ENCODE data around the gene ZNF649.

DNA sequence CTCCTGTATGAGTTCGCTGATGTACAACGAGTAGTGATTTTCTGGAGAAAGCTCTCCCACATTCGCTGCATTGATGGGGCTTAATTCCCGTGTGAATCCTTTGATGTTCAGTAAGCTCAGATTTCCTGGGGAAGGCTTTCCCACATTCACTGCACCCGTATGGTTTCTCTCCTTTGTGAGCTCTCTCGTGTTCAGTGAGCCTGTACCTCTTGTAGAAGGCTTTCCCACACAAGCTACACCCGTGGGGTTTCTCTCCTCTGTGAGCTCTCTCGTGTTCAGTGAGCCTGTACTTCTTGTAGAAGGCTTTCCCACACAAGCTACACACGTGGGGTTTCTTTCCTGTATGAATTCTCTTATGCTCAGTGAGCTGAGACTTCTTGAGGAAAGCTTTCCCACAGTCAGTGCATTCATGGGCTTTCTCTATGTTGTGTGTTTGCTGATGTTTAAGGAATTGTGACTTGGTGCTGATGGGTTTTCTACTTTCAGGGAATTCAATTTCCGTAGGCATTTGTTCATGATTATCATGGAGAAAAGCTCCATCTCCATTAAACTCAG lies 13.5 kb downstream of the ZNF649 start:
- no peak for TF ChIP-seq POLR2A (IDR thresholded peaks at IDR 0.05)
- TF ChIP-seq, protein P1, sequence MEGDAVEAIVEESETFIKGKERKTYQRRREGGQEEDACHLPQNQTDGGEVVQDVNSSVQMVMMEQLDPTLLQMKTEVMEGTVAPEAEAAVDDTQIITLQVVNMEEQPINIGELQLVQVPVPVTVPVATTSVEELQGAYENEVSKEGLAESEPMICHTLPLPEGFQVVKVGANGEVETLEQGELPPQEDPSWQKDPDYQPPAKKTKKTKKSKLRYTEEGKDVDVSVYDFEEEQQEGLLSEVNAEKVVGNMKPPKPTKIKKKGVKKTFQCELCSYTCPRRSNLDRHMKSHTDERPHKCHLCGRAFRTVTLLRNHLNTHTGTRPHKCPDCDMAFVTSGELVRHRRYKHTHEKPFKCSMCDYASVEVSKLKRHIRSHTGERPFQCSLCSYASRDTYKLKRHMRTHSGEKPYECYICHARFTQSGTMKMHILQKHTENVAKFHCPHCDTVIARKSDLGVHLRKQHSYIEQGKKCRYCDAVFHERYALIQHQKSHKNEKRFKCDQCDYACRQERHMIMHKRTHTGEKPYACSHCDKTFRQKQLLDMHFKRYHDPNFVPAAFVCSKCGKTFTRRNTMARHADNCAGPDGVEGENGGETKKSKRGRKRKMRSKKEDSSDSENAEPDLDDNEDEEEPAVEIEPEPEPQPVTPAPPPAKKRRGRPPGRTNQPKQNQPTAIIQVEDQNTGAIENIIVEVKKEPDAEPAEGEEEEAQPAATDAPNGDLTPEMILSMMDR (IDR thresholded peaks at IDR 0.05) = no peak
